H9 (cell line): ENCODE measurements around the gene UBXN10. TPM values are rescaled to one million over a fixed set of nuclear protein-coding genes. Genes with fewer than 3 reads are reported as not detected.

Experiments used
- DNase-seq: peaks from one replicate; pipeline ENCODE4 v3.0.0-alpha.2; 2017
- H2AFZ ChIP-seq: one replicate; pipeline ENCODE4 v1.6.1; 2013; ENCODE audit warnings: mild to moderate bottlenecking, low read length, control low read depth, moderate library complexity
- H2AK5ac ChIP-seq: 2 replicates; pipeline ENCODE4 v1.6.1; 2013; ENCODE audit warnings: low read length, control low read depth, mixed read lengths; ENCODE audit not compliant: insufficient read length
- H2BK120ac ChIP-seq: one replicate; pipeline ENCODE4 v1.6.1; 2013; ENCODE audit warnings: low read depth, mild to moderate bottlenecking, low read length, control low read depth, inconsistent platforms; ENCODE audit not compliant: poor library complexity, severe bottlenecking
- H2BK12ac ChIP-seq: 2 replicates; pipeline ENCODE4 v1.6.1; 2013; ENCODE audit warnings: low read length, control low read depth, mixed read lengths, low read depth; ENCODE audit not compliant: insufficient read length
- H2BK15ac ChIP-seq: 2 replicates; pipeline ENCODE4 v1.6.1; 2013; ENCODE audit warnings: low read depth, low read length, control low read depth
- H2BK20ac ChIP-seq: one replicate; pipeline ENCODE4 v1.6.1; 2013; ENCODE audit warnings: low read depth, mild to moderate bottlenecking, low read length, control low read depth, inconsistent platforms; ENCODE audit not compliant: poor library complexity, severe bottlenecking
- H2BK5ac ChIP-seq: 2 replicates; pipeline ENCODE4 v1.6.1; 2013; ENCODE audit warnings: low read length, control low read depth, mixed read lengths; ENCODE audit not compliant: insufficient read length
- H3K14ac ChIP-seq: 2 replicates; pipeline ENCODE4 v1.6.1; 2013; ENCODE audit warnings: low read length, control low read depth; ENCODE audit not compliant: insufficient read depth
- H3K18ac ChIP-seq: 2 replicates; pipeline ENCODE4 v1.6.1; 2013; ENCODE audit warnings: low read depth, mild to moderate bottlenecking, mixed read lengths, low read length, control low read depth; ENCODE audit not compliant: insufficient read length
- H3K23ac ChIP-seq: 2 replicates; pipeline ENCODE4 v1.6.1; 2013; ENCODE audit warnings: low read length, control low read depth, mixed read lengths, low read depth; ENCODE audit not compliant: insufficient read length
- H3K23me2 ChIP-seq: 2 replicates; pipeline ENCODE4 v1.6.1; 2013; ENCODE audit warnings: low read depth, mild to moderate bottlenecking, mixed read lengths, low read length, control low read depth; ENCODE audit not compliant: insufficient read length, poor library complexity, severe bottlenecking
- H3K27ac ChIP-seq: 2 replicates; pipeline ENCODE4 v1.5.1; 2013; ENCODE audit warnings: low read length, control low read depth, mixed read lengths, low read depth; ENCODE audit not compliant: insufficient read length
- H3K27me3 ChIP-seq: 2 replicates; pipeline ENCODE4 v1.6.1; 2013; ENCODE audit warnings: low read length, control low read depth, inconsistent platforms; ENCODE audit not compliant: insufficient read depth
- H3K4ac ChIP-seq: 2 replicates; pipeline ENCODE4 v1.6.1; 2013; ENCODE audit warnings: low read depth, mild to moderate bottlenecking, control low read depth, inconsistent platforms, low read length, moderate library complexity
- H3K4me1 ChIP-seq: 2 replicates; pipeline ENCODE4 v1.6.1; 2013; ENCODE audit warnings: low read length, control low read depth, inconsistent platforms; ENCODE audit not compliant: insufficient read depth
- H3K4me2 ChIP-seq: 2 replicates; pipeline ENCODE4 v1.6.1; 2013; ENCODE audit warnings: low read length, control low read depth, mixed read lengths; ENCODE audit not compliant: insufficient read length, insufficient read depth
- H3K56ac ChIP-seq: 2 replicates; pipeline ENCODE4 v1.6.1; 2013; ENCODE audit warnings: low read depth, mild to moderate bottlenecking, mixed read lengths, low read length, control low read depth; ENCODE audit not compliant: insufficient read length
- H3K79me1 ChIP-seq: 2 replicates; pipeline ENCODE4 v1.6.1; 2013; ENCODE audit warnings: low read depth, mild to moderate bottlenecking, moderate library complexity, low read length, control low read depth, inconsistent platforms; ENCODE audit not compliant: insufficient read depth, poor library complexity, severe bottlenecking
- H3K79me2 ChIP-seq: 2 replicates; pipeline ENCODE4 v1.6.1; 2013; ENCODE audit warnings: low read length, control low read depth, inconsistent platforms; ENCODE audit not compliant: insufficient read depth
- H3K9ac ChIP-seq: 2 replicates; pipeline ENCODE4 v1.6.1; 2013; ENCODE audit warnings: low read length, control low read depth, mixed read lengths; ENCODE audit not compliant: insufficient read length; ENCODE audit errors: extremely low read depth
- H3K9me3 ChIP-seq: one replicate; pipeline ENCODE4 v1.6.1; 2013; ENCODE audit warnings: low read depth, low read length, inconsistent platforms; ENCODE audit not compliant: control insufficient read depth
- H3T11ph ChIP-seq: one replicate; pipeline ENCODE4 v1.6.1; 2013; ENCODE audit warnings: mild to moderate bottlenecking, low read length, control low read depth, inconsistent platforms
- H4K20me1 ChIP-seq: one replicate; pipeline ENCODE4 v1.6.1; 2013; ENCODE audit not compliant: control insufficient read depth, insufficient read length, insufficient read depth
- H4K5ac ChIP-seq: 2 replicates; pipeline ENCODE4 v1.6.1; 2013; ENCODE audit warnings: low read depth, mild to moderate bottlenecking, mixed read lengths, low read length, control low read depth; ENCODE audit not compliant: insufficient read length
- H4K8ac ChIP-seq: replicated peaks from 2 replicates; pipeline ENCODE4 v1.6.1; 2013; ENCODE audit warnings: low read length, control low read depth, mixed read lengths, low read depth; ENCODE audit not compliant: insufficient read length
- H4K91ac ChIP-seq: 2 replicates; pipeline ENCODE4 v1.6.1; 2013; ENCODE audit warnings: low read depth, mild to moderate bottlenecking, moderate library complexity, mixed read lengths, low read length, control low read depth; ENCODE audit not compliant: insufficient read length
- H3K27ac Mint-ChIP-seq, 3 experiments: 2 replicates in 2 of 3; 3 replicates in 1 of 3; pipeline ENCODE4 v1.8.0; 2020 to 2021; ENCODE audit warnings: mixed read lengths in 3 of 3, mild to moderate bottlenecking in 1 of 3, moderate library complexity in 1 of 3
- H3K27me3 Mint-ChIP-seq: 2 replicates; pipeline ENCODE4 v1.8.0; 2021; ENCODE audit warnings: low read depth, mild to moderate bottlenecking, moderate library complexity, mixed read lengths
- H3K36me3 Mint-ChIP-seq, 3 experiments: 2 replicates in 2 of 3; 3 replicates in 1 of 3; pipeline ENCODE4 v1.8.0; 2020 to 2021; ENCODE audit warnings: low read depth in 3 of 3, mixed read lengths in 3 of 3; ENCODE audit not compliant: insufficient read depth in 1 of 3
- H3K4me1 Mint-ChIP-seq, 2 experiments: 2 replicates each; pipeline ENCODE4 v1.8.0; 2020; ENCODE audit warnings: mixed read lengths in 2 of 2
- H3K4me3 Mint-ChIP-seq, 2 experiments: 2 replicates in 1 of 2; 3 replicates in 1 of 2; pipeline ENCODE4 v1.8.0; 2020 to 2021; ENCODE audit warnings: mild to moderate bottlenecking in 2 of 2, mixed read lengths in 2 of 2, moderate library complexity in 1 of 2
- H3K9me3 Mint-ChIP-seq, 2 experiments: 2 replicates in 1 of 2; 3 replicates in 1 of 2; pipeline ENCODE4 v1.8.0; 2020; ENCODE audit warnings: mild to moderate bottlenecking in 2 of 2, mixed read lengths in 2 of 2, moderate library complexity in 1 of 2
- CTCF ChIP-seq: fragments of 200-600 bp; sonication (generic); conservative IDR thresholded peaks from 3 replicates; pipeline ENCODE4 v1.8.0; 2021; ENCODE audit warnings: antibody characterized with exemption, mild to moderate bottlenecking
- WGBS: extraction: QIAGEN DNeasy Blood & Tissue Kit; methylation state at CpG from one replicate; pipeline ENCODE4 v1.1.7; 2013; ENCODE audit warnings: missing lambda C conversion rate, low lambda C conversion rate, mixed read lengths; ENCODE audit not compliant: insufficient read length; ENCODE audit errors: extremely low coverage; 5-methylcytosine and 5-hydroxymethylcytosine counted together
- total RNA-seq: library from RNA; stranded (reverse); gene quantifications from 2 replicates; pipeline ENCODE4 v1.2.1, GENCODE V29; 2021

UBXN10 gene
- total RNA-seq, 1 experiment from 2014 or later: 0.59 TPM

- Mint-ChIP-seq H3K4me3 (no peak overlapping the region), H3K9me3 (no peaks in the 10 kb centered on the region; a peak in 1 of 5 replicates), H3K36me3 (no peaks in the 10 kb centered on the region), H3K27me3 (peaks cover 2% of the 10 kb centered on the region), H3K27ac (no peak overlapping the region), H3K4me1 (peaks cover 0 to 7% of the 10 kb centered on the region in 2 experiments; a peak in 1 of 4 replicates)
- Histone ChIP-seq H3K4me1 (no peaks in the 10 kb centered on the region), H2BK12ac (no peak overlapping the region), H3K79me1 (no peaks in the 10 kb centered on the region), H3K56ac (no peak overlapping the region), H4K91ac (no peak overlapping the region), H2BK20ac (no peak overlapping the region), H3K79me2 (no peaks in the 10 kb centered on the region), H3K14ac (no peak overlapping the region), H2AFZ (no peak overlapping the region), H3K23me2 (no peaks in the 10 kb centered on the region), H2AK5ac (no peak overlapping the region), H3K18ac (no peak overlapping the region), H2BK5ac (no peak overlapping the region), H2BK15ac (no peak overlapping the region), H3K27me3 (no peaks in the 10 kb centered on the region), H3K4ac (no peak overlapping the region), H3K27ac (no peak overlapping the region), H3K9me3 (no peaks in the 10 kb centered on the region), H4K20me1 (no peaks in the 10 kb centered on the region), H4K5ac (no peak overlapping the region), H3K4me2 (no peak overlapping the region), H3T11ph (no peak overlapping the region), H2BK120ac (no peak overlapping the region), H4K8ac (no peak overlapping the region), H3K9ac (no peak overlapping the region), H3K23ac (no peak overlapping the region)
- no CpG with 5 or more reads among the region's 9 CpGs for WGBS
- DNase-seq: peak; percentile 19
- no peak for TF ChIP-seq CTCF
Measured at GRCh38 chr1:20141001-20141400, 44.9 kb upstream of the UBXN10 start.
